NCI-H345 (cell line): Measurements from ENCODE around the gene TSPAN31.
"Not testable (repeated sequence)": the region's sequence is repeated elsewhere in the genome, so short reads cannot be mapped to it uniquely, and the experiment has no call there.

Experiments
- DNase-seq: peaks from one replicate; lab custom pipeline; 2025; lab: John Stamatoyannopoulos, UW

TSPAN31 gene

GRCh38 chr12:57767305-57767698 lies 22.5 kb downstream of the TSPAN31 start:
- DNase-seq = no peak

GRCh38 chr12:57767876-57768275 lies 23.0 kb downstream of the TSPAN31 start:
- DNase-seq = no peak

GRCh38 chr12:57769594-57769993 lies 24.8 kb downstream of the TSPAN31 start:
- DNase-seq = no peak

- no peak for DNase-seq
Measured at GRCh38 chr12:57770734-57771133, 25.9 kb downstream of the TSPAN31 start.

- DNase-seq = peak; percentile 91
Measured at GRCh38 chr12:57771236-57771872, 26.5 kb downstream of the TSPAN31 start.

GRCh38 chr12:57771873-57772428 lies 27.1 kb downstream of the TSPAN31 start, which contains the start of gene METTL1:
TSS of gene METTL1 (minus strand) at chr12:57772105. CDS start at chr12:57772083, 22 bp downstream.
- DNase-seq = peak; percentile 96

GRCh38 chr12:57772429-57773322 lies 27.8 kb downstream of the TSPAN31 start, which contains the start of gene EEF1AKMT3:
TSS of gene EEF1AKMT3 (plus strand) at chr12:57772614. CDS start at chr12:57772725, 111 bp downstream.
- DNase-seq = peak; percentile 45

GRCh38 chr12:57774634-57775033 lies 29.8 kb downstream of the TSPAN31 start:
- DNase-seq = not testable (repeated sequence)

GRCh38 chr12:57775044-57775443 lies 30.2 kb downstream of the TSPAN31 start:
- DNase-seq = no peak

GRCh38 chr12:57775563-57776246 lies 30.9 kb downstream of the TSPAN31 start:
- no peak for DNase-seq

- no peak for DNase-seq
Measured at GRCh38 chr12:57776247-57776587, 31.4 kb downstream of the TSPAN31 start.

- DNase-seq = no peak
Measured at GRCh38 chr12:57777367-57777766, 32.5 kb downstream of the TSPAN31 start.

GRCh38 chr12:57777911-57778310 lies 33.1 kb downstream of the TSPAN31 start:
- DNase-seq = no peak

GRCh38 chr12:57779736-57780135 lies 34.9 kb downstream of the TSPAN31 start:
- no peak for DNase-seq

- DNase-seq = no peak
Measured at GRCh38 chr12:57780284-57780897, 35.6 kb downstream of the TSPAN31 start.

GRCh38 chr12:57781244-57781643 lies 36.4 kb downstream of the TSPAN31 start:
- no peak for DNase-seq

- DNase-seq = no peak
Measured at GRCh38 chr12:57781801-57782200, 37.0 kb downstream of the TSPAN31 start.

- DNase-seq = no peak
Measured at GRCh38 chr12:57782243-57782607, 37.4 kb downstream of the TSPAN31 start.

- peak; percentile 95 for DNase-seq
Measured at GRCh38 chr12:57782608-57783465, 38.0 kb downstream of the TSPAN31 start, which contains the start of gene TSFM. TSS of gene TSFM (plus strand) at chr12:57782787. CDS start at chr12:57782802, 15 bp downstream.

GRCh38 chr12:57783466-57783801 lies 38.6 kb downstream of the TSPAN31 start:
- DNase-seq = no peak

- DNase-seq = no peak
Measured at GRCh38 chr12:57783861-57784260, 39.0 kb downstream of the TSPAN31 start.
